Psoas muscle (tissue), 8 donors: ENCODE results near the gene NKX1-1. TPM values are rescaled to one million over a fixed set of nuclear protein-coding genes. Genes with fewer than 3 reads are reported as not detected.
A peak's percentile ranks its signal among the peaks of the same experiment; 100 is the strongest.

Experiments
- ATAC-seq, 4 donors: fragments of 200-7000 bp; cut with Tn5 transposase; one replicate each; pipeline ENCODE4 v1.9.1; 2020; ENCODE audit warnings: moderate library complexity in 3 of 4, mild to moderate bottlenecking in 2 of 4
- DNase-seq, 2 donors: peaks; one replicate each; pipeline ENCODE4 v3.0.0-alpha.2; 2020
- H3K27ac ChIP-seq: fragments of 200-600 bp; one replicate; pipeline ENCODE4 v1.8.0; 2022
- H3K27me3 ChIP-seq, 3 donors: fragments of 200-600 bp in 1 of 3; one replicate each; pipeline versions ENCODE4 v1.6.1 to v1.8.0; 2013 to 2022; ENCODE audit warnings: low read length in 2 of 3, mild to moderate bottlenecking in 2 of 3, moderate library complexity in 1 of 3; ENCODE audit not compliant: insufficient read depth in 3 of 3
- H3K36me3 ChIP-seq, 2 donors: fragments of 200-600 bp in 1 of 2; one replicate each; pipeline versions ENCODE4 v1.6.1 to v1.8.0; 2013 to 2022; ENCODE audit warnings: low read depth in 1 of 2, mild to moderate bottlenecking in 1 of 2, moderate library complexity in 1 of 2; ENCODE audit not compliant: insufficient read depth in 1 of 2
- H3K4me1 ChIP-seq: fragments of 200-600 bp; one replicate; pipeline ENCODE4 v1.8.0; 2022
- H3K4me3 ChIP-seq: fragments of 200-600 bp; one replicate; pipeline ENCODE4 v1.8.0; 2022; ENCODE audit warnings: mild to moderate bottlenecking
- H3K9me3 ChIP-seq: fragments of 200-600 bp; one replicate; pipeline ENCODE4 v1.8.0; 2022
- CTCF ChIP-seq: fragments of 200-600 bp; IDR thresholded peaks from one replicate; pipeline ENCODE4 v1.8.0; 2022; ENCODE audit warnings: antibody characterized with exemption
- WGBS, 3 donors: extraction: QIAGEN DNeasy Blood & Tissue Kit; methylation state at CpG; one replicate each; pipeline versions ENCODE4 v1.1.6 to v1.1.7; 2013; 5-methylcytosine and 5-hydroxymethylcytosine counted together
- intact Hi-C, 2 donors: fragments of 100-400 bp; cut with DNase I; formaldehyde crosslinking; loops; one replicate each; pipeline versions ENCODE4 v1.11.0 to v1.14.2; 2022
- polyA plus RNA-seq, 3 donors: library from polyadenylated mRNA; stranded (reverse); fragments of 200-250 nt; gene quantifications; one replicate each; pipeline ENCODE4 v1.2.3, GENCODE V29; 2013
- total RNA-seq, 4 donors: library from RNA; stranded (reverse); fragmentation: NEBNext Ultra II Directional in 2 of 4; extraction: Animal tissue kit (Norgen Biotek cat#: 25700) in 2 of 4; gene quantifications; one replicate each; pipeline versions ENCODE4 v1.2.1 to v1.2.4, GENCODE V29; 2021 to 2023
- donor health status: healthy with polysubstance abuse.
- donor health status: DM: no; HTN: no; CAD: no; lungs with moderate emphysema.
- donor health status: Bipolar disorder and iron deficiency.
- donor health status: healthy.
- donor health status: DM: yes; HTN: yes; CAD: no.
- donor health status: DM: no; HTN: no; CAD: no.
- donor health status: DM: no; HTN: no; CAD: no.
- donor health status: DM: yes; HTN: yes; CAD: no.

The NKX1-1 gene
- total and polyA plus RNA-seq, 7 donors, result not detected

DNA sequence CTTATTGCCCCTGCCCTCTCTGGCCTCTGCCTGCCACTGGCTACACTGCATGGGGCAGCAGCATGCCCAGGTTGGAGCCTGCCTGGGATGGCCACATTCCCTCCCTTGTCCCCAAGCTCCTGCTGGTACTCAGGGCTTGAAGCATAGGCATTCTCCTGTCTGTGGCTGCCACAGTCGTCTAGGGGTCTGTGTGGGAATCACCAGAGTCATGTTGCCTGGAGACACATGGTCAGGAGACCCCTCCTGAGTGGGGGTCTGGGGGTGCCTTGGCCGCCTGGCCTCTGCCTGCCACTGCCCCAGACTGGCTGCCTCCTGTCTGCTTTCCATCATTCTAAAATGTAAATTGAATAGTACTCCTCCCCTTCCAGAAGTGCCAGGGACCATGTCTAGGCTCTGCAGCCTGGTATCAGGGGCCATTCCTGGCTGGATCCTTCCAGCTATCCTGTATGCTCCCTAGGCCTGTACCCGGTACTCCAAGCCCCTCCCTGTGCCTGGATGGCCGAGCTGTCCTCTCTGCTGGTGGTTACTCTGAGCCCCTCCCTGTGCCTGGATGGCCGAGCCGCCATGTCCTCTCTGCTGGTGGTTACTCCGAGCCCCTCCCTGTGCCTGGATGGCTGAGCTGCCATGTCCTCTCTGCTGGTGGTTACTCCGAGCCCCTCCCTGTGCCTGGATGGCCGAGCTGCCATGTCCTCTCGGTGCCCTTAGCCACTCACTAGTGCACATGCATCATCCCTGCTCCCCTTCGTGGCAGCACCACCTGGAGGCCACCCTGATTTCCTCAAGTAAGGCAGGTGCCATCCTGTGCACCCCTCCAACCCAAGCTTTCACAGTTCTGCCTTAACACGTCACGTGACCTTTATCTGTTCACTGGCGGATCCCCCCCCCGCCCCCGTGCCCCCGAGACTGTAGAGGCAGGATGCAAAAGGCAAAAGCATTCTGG, 5.5 kb upstream of the NKX1-1 start:
- H3K4me1 ChIP-seq, result no peaks in the 10 kb centered on the region
- no peak overlapping the region for H3K27ac ChIP-seq
- ATAC-seq (no peak), DNase-seq (no peak)
- peaks cover 0 to 92% (median 29%) of the 10 kb centered on the region in 3 donors for H3K27me3 ChIP-seq
- H3K36me3 ChIP-seq, result no peaks in the 10 kb centered on the region
- no peak overlapping the region for H3K4me3 ChIP-seq
- intact Hi-C loops, result no loop called here
- no peak for TF ChIP-seq CTCF
- WGBS, 3 donors, result 39 to 45% (median 40%) methylated on average over 17 of the region's 17 CpGs
- H3K9me3 ChIP-seq, result no peaks in the 10 kb centered on the region

DNA sequence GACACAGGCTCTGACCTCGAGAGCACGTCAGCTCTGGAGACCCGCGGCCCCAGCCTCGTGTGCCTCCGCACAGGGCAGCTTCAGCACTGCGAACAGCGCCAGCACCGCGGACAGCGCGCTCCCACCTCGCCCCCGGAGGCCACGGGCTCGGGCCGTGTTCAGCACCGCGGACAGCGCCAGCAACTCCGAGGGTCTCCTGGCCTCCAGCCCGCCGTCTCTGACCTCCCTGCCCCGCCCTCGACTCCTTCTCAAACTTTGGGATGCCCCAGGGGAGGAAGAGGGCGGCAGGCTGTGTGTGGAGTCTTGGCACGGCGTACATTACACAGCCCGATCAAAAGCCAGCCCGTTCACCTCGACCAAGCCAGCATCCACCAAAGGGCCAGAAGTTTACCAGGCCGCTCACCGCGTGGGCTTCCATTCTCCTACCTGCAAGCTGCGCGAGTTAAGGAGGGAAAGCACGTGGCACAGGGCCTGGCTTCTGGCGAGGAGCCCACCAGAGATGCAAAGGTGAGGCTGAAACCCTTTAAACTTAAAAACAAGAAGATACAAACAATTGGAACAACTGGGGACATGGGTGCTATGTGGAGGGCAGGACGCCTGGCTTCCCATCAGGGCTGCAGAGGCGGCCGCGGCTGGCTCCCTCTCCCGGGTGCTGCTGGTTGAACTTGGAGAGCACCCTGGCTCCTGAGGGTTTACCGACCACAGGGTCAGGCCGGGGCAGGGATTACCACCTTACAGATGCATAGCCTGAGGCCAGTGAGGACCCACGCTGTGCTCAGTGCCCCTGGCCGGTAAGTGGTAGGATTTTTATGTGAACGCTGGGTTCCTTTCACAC, 4.5 kb upstream of the NKX1-1 start:
- peak; percentile 43 to 55 for DNase-seq
- peaks cover 2 to 92% (median 29%) of the 10 kb centered on the region in 3 donors for H3K27me3 ChIP-seq

DNA sequence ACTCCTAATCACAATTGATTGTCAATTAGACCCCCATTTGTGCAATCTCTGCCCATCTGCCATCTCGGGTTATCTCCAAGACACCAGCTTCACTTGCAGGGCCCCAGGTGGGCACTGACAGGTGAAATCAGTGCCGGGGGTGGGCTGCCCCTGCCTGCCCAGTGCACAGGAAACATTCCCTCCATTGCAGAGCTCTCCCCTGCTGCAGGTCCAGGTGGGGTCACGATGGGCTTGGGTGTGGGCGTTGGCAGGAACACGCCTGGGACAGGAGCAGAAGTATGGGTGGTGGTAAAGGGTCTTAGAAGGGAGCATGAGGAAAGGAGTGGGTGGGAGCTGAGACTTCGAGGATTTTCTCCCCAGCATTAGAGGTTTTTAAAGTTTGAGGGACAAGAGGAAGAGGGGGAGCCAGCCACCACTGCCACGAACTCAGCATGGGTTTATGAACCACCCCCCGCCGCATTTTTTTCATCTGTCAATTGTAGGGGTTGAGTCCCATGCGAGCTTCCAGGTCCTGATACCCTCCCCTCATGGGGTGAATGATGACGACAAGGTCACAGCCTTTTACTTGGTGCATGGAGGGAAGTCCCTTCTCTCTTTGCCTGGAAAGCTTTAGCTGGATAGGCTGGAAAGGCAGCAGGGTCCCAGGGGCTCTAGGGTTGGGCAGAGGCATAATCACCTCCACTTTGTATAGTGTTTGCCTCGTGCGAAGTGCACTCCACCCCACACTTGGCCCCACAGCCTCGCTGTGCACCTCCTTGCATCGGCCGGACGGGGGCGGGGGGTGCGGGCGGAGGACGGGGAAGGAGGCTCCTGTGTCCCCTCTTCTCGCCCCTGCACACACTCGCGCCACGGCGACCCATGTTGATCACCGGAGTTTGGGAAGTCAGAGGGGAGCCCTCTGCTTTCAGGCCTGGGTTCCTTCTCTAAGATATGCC, 3.5 kb upstream of the NKX1-1 start:
- Histone ChIP-seq H3K36me3 (no peaks in the 10 kb centered on the region), H3K27me3 (peaks cover 5 to 92% (median 31%) of the 10 kb centered on the region in 3 donors), H3K9me3 (no peaks in the 10 kb centered on the region), H3K27ac (no peak overlapping the region), H3K4me1 (peaks cover 6% of the 10 kb centered on the region), H3K4me3 (no peak overlapping the region)
- DNase-seq (peak in 1 of 2 donors; percentile 48), ATAC-seq (no peak)
- WGBS, 3 donors, result 39 to 44% (median 41%) methylated on average over 23 to 27 of the region's 27 CpGs
- intact Hi-C loops, result no loop called here
- no peak for TF ChIP-seq CTCF

More for the DNA sequence above, 4.5 kb upstream of the NKX1-1 start:
- no peaks in the 10 kb centered on the region for H3K4me1 ChIP-seq
- intact Hi-C loops, result no loop called here
- 16 to 24% (median 21%) methylated on average over 39 to 48 of the region's 48 CpGs for WGBS, 3 donors
- H3K4me3 ChIP-seq, result no peak overlapping the region
- ATAC-seq, result no peak
- H3K27ac ChIP-seq, result no peak overlapping the region
- no peak for TF ChIP-seq CTCF
- no peaks in the 10 kb centered on the region for H3K36me3 ChIP-seq
- H3K9me3 ChIP-seq, result no peaks in the 10 kb centered on the region

DNA sequence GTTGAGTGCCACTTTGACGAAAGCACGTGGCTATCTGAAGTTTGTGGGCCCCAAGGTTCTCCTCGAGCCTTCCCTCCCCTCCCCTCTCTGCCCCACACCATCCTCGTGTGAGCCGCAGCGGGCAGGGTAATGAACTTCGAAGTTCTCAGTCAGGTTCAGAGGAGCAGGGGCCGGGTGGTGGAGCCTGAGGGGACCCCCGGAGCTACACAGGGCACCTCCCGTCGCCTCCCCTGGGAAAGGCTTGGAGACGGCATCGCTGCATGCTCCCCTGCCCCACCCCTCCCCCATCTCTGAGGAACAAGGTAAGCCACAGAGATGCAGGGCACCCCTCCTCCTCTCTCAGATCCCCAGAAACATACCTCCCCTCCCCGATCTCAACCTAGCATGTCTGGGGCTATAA, 2.8 kb upstream of the NKX1-1 start:
- WGBS, 3 donors, result 25 to 33% (median 26%) methylated on average over 14 of the region's 14 CpGs

More for the DNA sequence above, 2.8 kb upstream of the NKX1-1 start:
- Histone ChIP-seq H3K36me3 (no peaks in the 10 kb centered on the region), H3K9me3 (no peaks in the 10 kb centered on the region), H3K27ac (no peak overlapping the region), H3K4me3 (no peak overlapping the region), H3K27me3 (peaks cover 5 to 96% (median 33%) of the 10 kb centered on the region in 3 donors), H3K4me1 (peaks cover 12% of the 10 kb centered on the region)
- intact Hi-C loops, result no loop called here
- no peak for TF ChIP-seq CTCF
- ATAC-seq (no peak), DNase-seq (no peak)
